HG03280 (cell line): ENCODE measurements around the gene MYO1D.
"Not testable (repeated sequence)": the region's sequence is repeated elsewhere in the genome, so short reads cannot be mapped to it uniquely, and the experiment has no call there.

ENCODE experiments used
- ATAC-seq: cut with Tn5 transposase; IDR thresholded peaks from one replicate; pipeline ENCODE4 v1.9.1; 2021; ENCODE audit warnings: mild to moderate bottlenecking, moderate library complexity; ENCODE audit not compliant: unreplicated experiment

The MYO1D gene

GRCh38 chr17:32876417-32877163, at the start of gene MYO1D:
Gene MYO1D, minus strand, starts transcription at chr17:32877124. Its CDS starts 252 bp downstream, at chr17:32876872.
- peak; percentile 57 for ATAC-seq

GRCh38 chr17:32926183-32926582, 49.3 kb upstream of the MYO1D start:
- no peak for ATAC-seq

GRCh38 chr17:32923905-32924304, 47.0 kb upstream of the MYO1D start:
- not testable (repeated sequence) for ATAC-seq

- no peak for ATAC-seq
Measured at GRCh38 chr17:32921017-32921416, 44.1 kb upstream of the MYO1D start.

- no peak for ATAC-seq
Measured at GRCh38 chr17:32920293-32920692, 43.4 kb upstream of the MYO1D start.

- ATAC-seq = not testable (repeated sequence)
Measured at GRCh38 chr17:32919876-32920275, 43.0 kb upstream of the MYO1D start.

- no peak for ATAC-seq
Measured at GRCh38 chr17:32917842-32918241, 40.9 kb upstream of the MYO1D start.

- no peak for ATAC-seq
Measured at GRCh38 chr17:32917081-32917480, 40.2 kb upstream of the MYO1D start.

- no peak for ATAC-seq
Measured at GRCh38 chr17:32916134-32916533, 39.2 kb upstream of the MYO1D start.

- no peak for ATAC-seq
Measured at GRCh38 chr17:32915245-32915644, 38.3 kb upstream of the MYO1D start.

- ATAC-seq = no peak
Measured at GRCh38 chr17:32914181-32914580, 37.3 kb upstream of the MYO1D start.

- no peak for ATAC-seq
Measured at GRCh38 chr17:32913593-32913992, 36.7 kb upstream of the MYO1D start.

- no peak for ATAC-seq
Measured at GRCh38 chr17:32912218-32912897, 35.4 kb upstream of the MYO1D start.

- ATAC-seq = no peak
Measured at GRCh38 chr17:32910769-32911168, 33.8 kb upstream of the MYO1D start.

GRCh38 chr17:32909787-32910369, 33.0 kb upstream of the MYO1D start:
- ATAC-seq = peak; percentile 64

- no peak for ATAC-seq
Measured at GRCh38 chr17:32907583-32907982, 30.7 kb upstream of the MYO1D start.

GRCh38 chr17:32904891-32905290, 28.0 kb upstream of the MYO1D start:
- no peak for ATAC-seq

- ATAC-seq = no peak
Measured at GRCh38 chr17:32903774-32904673, 27.1 kb upstream of the MYO1D start.

GRCh38 chr17:32901743-32902142, 24.8 kb upstream of the MYO1D start:
- ATAC-seq = no peak

GRCh38 chr17:32899236-32900013, 22.5 kb upstream of the MYO1D start:
- ATAC-seq = no peak
